Hindlimb muscle (tissue), 1 donor: ENCODE data around the gene CEP97. TPM values are rescaled to one million over a fixed set of nuclear protein-coding genes. Genes with fewer than 3 reads are reported as not detected.

ENCODE experiments used
- DNase-seq: peaks from one replicate; pipeline ENCODE4 v3.0.0-alpha.2; 2013
- polyA plus RNA-seq: library from polyadenylated mRNA; unstranded; fragments of 120-200 nt; gene quantifications from one replicate; pipeline ENCODE4 v1.2.1, GENCODE V29; 2013; ENCODE audit not compliant: insufficient read length

CEP97 gene
- polyA plus RNA-seq, 1 donor: 12.4 TPM

GRCh38 chr3:101817992-101818391, 93.6 kb downstream of the CEP97 start:
- DNase-seq: no peak

- no peak for DNase-seq
These were observed 95.3 kb downstream of the CEP97 start for GRCh38 chr3:101819649-101820206.

Other genes with a start within 250 kb of the CEP97 start
- gene SENP7, start 211.4 kb upstream of the CEP97 start, polyA plus RNA-seq: 35.5 TPM
- gene TRMT10C, start 162.7 kb upstream of the CEP97 start, polyA plus RNA-seq: 18.0 TPM
- 110 TPM for gene PCNP, start 150.4 kb upstream of the CEP97 start, polyA plus RNA-seq
- gene ZBTB11, start 47.5 kb upstream of the CEP97 start, polyA plus RNA-seq: 14.1 TPM
- gene RPL24, start 37.9 kb upstream of the CEP97 start, polyA plus RNA-seq: 2,011 TPM
- gene NXPE3, start 54.6 kb downstream of the CEP97 start, polyA plus RNA-seq: 18.5 TPM
- 2.8 TPM for gene NFKBIZ, start 124.9 kb downstream of the CEP97 start, polyA plus RNA-seq